Measurements from ENCODE around the gene SPDYE1.
"Not testable (repeated sequence)": the region's sequence is repeated elsewhere in the genome, so short reads cannot be mapped to it uniquely, and the experiment has no call there.

DNA sequence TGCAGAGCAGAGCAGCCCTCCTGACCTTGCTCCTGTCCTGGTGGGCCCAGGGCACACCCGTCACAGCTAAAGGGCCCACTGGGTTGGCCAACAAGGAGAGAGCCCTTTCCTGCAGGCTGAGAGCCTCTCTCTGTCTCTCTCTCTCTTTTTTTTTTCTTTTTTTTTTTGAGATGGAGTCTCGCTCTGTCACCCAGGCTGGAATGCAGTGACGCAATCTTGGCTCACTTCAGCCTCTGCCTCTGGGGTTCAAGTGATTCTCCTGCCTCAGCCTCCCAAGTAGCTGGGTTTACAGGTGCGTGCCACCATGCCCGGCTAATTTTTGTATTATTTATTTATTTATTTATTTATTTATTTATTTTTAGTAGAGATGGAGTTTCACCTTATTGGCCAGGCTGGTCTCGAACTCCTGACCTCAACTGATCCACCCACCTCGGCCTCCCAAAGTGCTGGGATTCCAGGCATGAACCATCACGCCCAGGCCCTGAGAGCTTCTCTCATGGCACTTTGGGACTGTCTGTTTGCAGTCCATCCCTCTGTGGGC is 23.6 kb upstream of the SPDYE1 start:
- TF ChIP-seq POLR2A (IDR thresholded peaks at IDR 0.05; ENCODE audit: low read length); GATA1 (IDR thresholded peaks at IDR 0.05; ENCODE audit: low read depth, low read length): not testable (repeated sequence)
